Activated T-helper 17 cell treated with anti-CD3 and anti-CD28 coated beads, Interleukin-2, amount 50 U/mL, for 72 hours (primary cell): ENCODE results near the gene SMPD3. TPM values are rescaled to one million over a fixed set of nuclear protein-coding genes. Genes with fewer than 3 reads are reported as not detected.
"Not testable (repeated sequence)": the region's sequence is repeated elsewhere in the genome, so short reads cannot be mapped to it uniquely, and the experiment has no call there.

Experiments
- ATAC-seq: fragments of 150-1000 bp; cut with Tn5 transposase; replicated peaks from 2 replicates; pipeline ENCODE4 v1.10.0; 2021; ENCODE audit warnings: mild to moderate bottlenecking, moderate library complexity
- H3K27ac Mint-ChIP-seq: one replicate; pipeline ENCODE4 v1.8.0; 2022; ENCODE audit warnings: mixed read lengths
- H3K27me3 Mint-ChIP-seq: one replicate; pipeline ENCODE4 v1.8.0; 2022; ENCODE audit warnings: mixed read lengths
- H3K36me3 Mint-ChIP-seq: one replicate; pipeline ENCODE4 v1.8.0; 2022; ENCODE audit warnings: low read depth, mild to moderate bottlenecking, mixed read lengths
- H3K4me1 Mint-ChIP-seq: one replicate; pipeline ENCODE4 v1.8.0; 2022; ENCODE audit warnings: mixed read lengths
- H3K4me3 Mint-ChIP-seq: one replicate; pipeline ENCODE4 v1.8.0; 2022; ENCODE audit warnings: mild to moderate bottlenecking, mixed read lengths
- H3K9me3 Mint-ChIP-seq: one replicate; pipeline ENCODE4 v1.8.0; 2022; ENCODE audit warnings: mixed read lengths
- total RNA-seq, 2 donors: library from RNA; stranded (reverse); gene quantifications; one replicate each; pipeline ENCODE4 v1.2.3, GENCODE V29; 2022

SMPD3 gene
- total RNA-seq, result under 1 TPM; 0.19 to 0.45 TPM

DNA sequence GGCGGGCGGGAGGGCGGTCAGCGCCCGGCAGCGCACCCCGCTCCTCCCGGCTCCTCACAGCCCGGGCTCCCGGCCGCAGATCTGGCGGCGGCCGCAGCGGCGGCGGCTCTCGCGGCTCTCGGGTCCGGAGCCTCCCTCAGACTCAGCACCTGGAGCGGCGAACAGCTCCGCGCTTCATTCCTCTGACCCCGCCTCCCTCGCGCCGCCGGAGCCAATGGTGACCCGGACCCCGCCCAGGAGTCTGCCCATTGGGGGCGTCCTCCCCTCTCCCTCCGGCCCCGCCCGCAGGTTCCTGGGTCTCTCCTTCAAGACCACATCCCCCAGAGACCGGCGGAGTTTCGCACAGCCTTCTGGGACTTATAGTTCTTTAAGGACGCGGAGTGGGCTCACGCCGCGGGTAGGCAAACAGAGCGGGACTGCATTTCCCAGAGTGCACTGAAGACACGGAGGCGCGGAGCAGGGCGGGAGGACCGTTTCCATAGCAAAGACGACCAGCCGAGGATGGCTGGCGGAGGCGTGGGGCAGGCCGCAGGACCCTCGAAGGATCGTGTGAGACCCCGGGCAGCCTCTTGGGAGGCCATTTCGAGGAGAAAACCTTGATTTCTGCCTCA is at the start of gene SMPD3:
SMPD3 (minus strand) TSS at position 149 of the 611 bp plus-strand sequence. CDS start 76,327 bp downstream, outside the sequence.
- H3K27me3 Mint-ChIP-seq, result peaks cover 16% of the 10 kb centered on the region
- ATAC-seq, result peak; percentile 96
- H3K9me3 Mint-ChIP-seq, result no peaks in the 10 kb centered on the region
- H3K4me1 Mint-ChIP-seq, result peaks cover 17% of the 10 kb centered on the region
- peak within 1 kb of the TSS; percentile 44 for H3K27ac Mint-ChIP-seq
- H3K36me3 Mint-ChIP-seq, result no peaks in the 10 kb centered on the region
- H3K4me3 Mint-ChIP-seq, result peak within 1 kb of the TSS; percentile 83

DNA sequence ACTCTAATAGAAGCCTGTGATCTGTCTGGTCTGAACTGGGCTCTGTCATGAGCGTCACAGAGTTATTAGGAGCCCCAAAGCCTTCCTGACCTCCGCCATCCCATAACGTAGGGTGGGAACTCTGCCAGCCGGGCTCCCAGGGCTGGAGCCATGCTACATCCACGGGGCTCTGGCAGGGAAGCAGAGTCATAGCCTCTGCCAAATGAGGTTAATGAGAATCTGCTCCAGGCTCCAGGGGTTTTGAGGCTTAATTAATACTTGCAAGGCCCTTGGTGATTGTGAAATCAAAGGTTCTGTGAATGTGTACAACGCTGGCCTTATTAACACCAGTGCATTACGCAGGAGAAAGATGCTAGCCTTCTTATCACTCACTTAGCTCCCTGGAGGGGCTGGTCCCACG is 48.4 kb upstream of the SMPD3 start:
- no peaks in the 10 kb centered on the region for H3K4me1 Mint-ChIP-seq
- no peak for ATAC-seq
- H3K36me3 Mint-ChIP-seq, result no peaks in the 10 kb centered on the region
- H3K4me3 Mint-ChIP-seq, result no peak overlapping the region
- no peak overlapping the region for H3K27ac Mint-ChIP-seq
- H3K9me3 Mint-ChIP-seq, result no peaks in the 10 kb centered on the region
- no peaks in the 10 kb centered on the region for H3K27me3 Mint-ChIP-seq

DNA sequence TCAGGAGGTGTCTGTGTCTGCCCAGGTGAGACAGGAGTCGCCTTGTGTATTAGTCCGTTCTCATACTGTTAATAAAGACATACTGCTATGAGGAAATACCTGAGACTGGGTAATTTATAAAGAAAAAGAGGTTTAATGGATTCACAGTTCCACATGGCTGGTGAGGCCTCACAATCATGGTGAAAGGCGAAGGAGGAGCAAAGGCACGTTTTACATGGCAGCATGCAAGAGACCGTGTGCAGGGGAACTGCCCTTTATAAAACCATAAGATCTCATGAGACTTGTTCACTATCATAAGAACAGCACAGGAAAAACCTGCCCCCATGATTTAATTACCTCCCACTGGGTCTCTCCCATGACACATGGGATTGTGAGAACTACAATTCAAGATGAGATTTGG is 46.0 kb upstream of the SMPD3 start:
- not testable (repeated sequence) for ATAC-seq, H3K9me3 Mint-ChIP-seq, H3K27me3 Mint-ChIP-seq, H3K4me3 Mint-ChIP-seq, H3K27ac Mint-ChIP-seq, H3K4me1 Mint-ChIP-seq, H3K36me3 Mint-ChIP-seq

DNA sequence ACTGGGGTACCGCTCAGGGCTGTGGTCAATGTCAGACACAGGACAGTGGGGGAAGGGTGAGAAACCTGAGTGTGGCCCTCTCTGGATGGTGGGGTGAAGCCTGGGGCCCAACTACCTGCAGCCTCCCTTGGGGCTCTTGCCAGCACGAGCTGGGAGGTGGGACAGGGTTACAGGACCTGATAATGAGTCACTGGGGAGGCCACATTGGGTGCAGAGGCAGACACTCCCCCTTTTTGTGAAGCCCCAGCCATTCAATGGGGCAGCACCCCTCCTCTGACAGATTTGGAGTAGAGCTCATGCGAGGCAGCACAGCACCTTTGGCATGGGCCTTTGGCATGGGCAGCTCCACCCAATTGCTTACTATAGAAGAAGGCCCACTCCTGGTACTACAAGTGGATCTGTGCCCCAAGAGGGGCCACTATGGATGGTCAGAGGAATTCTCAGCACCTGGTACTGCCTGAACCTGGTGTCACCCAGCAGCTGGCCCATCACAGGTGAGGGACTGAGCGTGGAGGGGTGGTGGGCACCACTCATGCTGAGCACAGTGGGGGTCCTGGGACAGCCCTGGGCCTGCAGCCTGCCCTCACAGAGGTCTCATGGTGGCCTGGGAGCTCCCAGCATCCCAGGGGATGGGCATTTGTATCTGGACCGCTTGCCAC is 45.2 kb upstream of the SMPD3 start:
- H3K27ac Mint-ChIP-seq, result no peak overlapping the region
- no peaks in the 10 kb centered on the region for H3K4me1 Mint-ChIP-seq
- H3K27me3 Mint-ChIP-seq, result no peaks in the 10 kb centered on the region

DNA sequence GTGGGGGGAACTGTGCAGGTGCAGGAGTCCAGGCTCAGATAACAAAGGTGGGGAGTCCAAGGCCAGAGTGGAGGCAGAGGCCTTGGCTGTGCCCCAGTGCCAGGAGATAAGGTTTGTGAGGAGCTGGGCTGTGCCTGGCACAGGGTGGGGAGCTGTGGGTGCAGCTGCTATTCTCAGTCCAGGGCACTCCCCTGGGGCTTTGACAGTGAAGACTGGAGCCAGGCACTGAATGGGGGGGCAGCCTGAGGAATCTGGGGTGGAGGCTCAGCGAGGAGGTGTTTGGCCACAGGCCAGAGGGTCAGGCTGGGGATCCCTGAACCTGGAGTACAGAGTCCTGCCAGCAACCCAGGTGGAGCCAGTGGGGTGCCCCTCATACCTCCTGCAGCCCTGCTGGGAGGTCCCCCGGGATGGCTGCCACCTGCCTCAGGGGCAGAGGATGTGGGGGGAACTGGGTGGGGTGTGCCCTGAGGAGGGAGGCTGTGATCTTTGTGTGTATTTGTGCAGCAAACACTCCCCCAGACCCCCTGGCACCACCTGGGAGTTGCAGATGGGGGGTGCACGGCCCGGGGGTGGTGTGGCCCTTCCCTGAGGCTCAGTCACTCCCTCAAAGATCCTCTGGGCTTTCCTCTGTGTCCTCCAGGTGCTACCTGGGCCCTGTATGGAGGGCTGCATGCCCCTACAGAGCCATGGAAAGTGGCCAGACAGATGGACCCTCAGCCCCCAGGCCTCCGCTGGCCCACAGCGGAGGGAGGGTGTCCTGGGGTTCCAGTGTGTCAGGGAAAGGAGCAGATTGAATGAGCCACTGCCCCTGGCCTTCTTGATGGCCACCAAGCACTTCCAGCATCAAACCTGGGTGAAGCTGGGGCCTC is 44.5 kb upstream of the SMPD3 start:
- Mint-ChIP-seq H3K9me3 (no peaks in the 10 kb centered on the region), H3K4me1 (no peaks in the 10 kb centered on the region), H3K36me3 (no peaks in the 10 kb centered on the region), H3K27ac (no peak overlapping the region), H3K27me3 (no peaks in the 10 kb centered on the region), H3K4me3 (no peak overlapping the region)
- no peak for ATAC-seq

More for the DNA sequence above, 45.2 kb upstream of the SMPD3 start:
- Mint-ChIP-seq H3K9me3 (no peaks in the 10 kb centered on the region), H3K36me3 (no peaks in the 10 kb centered on the region), H3K4me3 (no peak overlapping the region)
- ATAC-seq, result no peak

DNA sequence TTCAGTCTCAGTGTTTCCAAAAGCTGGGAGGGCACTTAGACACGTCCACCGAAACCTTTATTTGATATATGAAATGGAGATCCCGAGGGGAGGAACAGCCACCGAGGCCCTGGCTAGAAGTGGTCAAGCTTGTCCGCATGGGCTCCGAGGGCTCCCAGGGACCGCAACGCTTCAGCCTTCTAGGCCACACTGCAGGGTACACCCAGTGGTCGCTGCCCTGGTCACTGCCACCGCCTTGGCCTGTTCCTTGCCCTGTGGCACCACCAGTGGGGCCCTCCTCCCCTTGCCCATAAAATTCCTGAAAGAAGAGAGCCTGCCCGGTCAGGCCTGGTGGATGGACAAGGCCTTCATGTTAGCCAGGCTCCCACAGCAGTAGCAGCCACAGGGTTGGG is 43.8 kb upstream of the SMPD3 start:
- H3K27ac Mint-ChIP-seq, result no peak overlapping the region
- H3K9me3 Mint-ChIP-seq, result no peaks in the 10 kb centered on the region
- H3K4me1 Mint-ChIP-seq, result no peaks in the 10 kb centered on the region
- H3K27me3 Mint-ChIP-seq, result no peaks in the 10 kb centered on the region
- no peak overlapping the region for H3K4me3 Mint-ChIP-seq
- no peak for ATAC-seq
- H3K36me3 Mint-ChIP-seq, result no peaks in the 10 kb centered on the region

DNA sequence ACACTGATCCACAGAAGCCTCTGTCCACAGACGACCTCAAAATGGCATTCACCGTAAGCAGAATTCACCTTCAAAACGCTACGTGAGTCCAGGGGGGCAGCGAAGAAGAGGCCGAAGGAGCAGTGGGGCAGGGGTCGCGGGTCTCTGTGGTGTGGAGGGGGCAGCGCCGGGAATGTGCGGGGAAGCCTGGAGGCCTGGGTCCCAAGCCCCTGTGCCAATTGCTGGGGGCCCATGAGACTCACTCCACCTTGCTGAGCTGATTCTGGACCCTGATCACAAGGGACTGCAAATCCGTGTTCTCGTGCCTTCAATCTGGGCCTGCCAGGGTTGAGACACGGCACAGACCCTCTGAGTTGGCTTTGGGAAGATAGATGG is 43.3 kb upstream of the SMPD3 start:
- H3K36me3 Mint-ChIP-seq, result no peaks in the 10 kb centered on the region
- no peak overlapping the region for H3K27ac Mint-ChIP-seq
- ATAC-seq, result no peak

DNA sequence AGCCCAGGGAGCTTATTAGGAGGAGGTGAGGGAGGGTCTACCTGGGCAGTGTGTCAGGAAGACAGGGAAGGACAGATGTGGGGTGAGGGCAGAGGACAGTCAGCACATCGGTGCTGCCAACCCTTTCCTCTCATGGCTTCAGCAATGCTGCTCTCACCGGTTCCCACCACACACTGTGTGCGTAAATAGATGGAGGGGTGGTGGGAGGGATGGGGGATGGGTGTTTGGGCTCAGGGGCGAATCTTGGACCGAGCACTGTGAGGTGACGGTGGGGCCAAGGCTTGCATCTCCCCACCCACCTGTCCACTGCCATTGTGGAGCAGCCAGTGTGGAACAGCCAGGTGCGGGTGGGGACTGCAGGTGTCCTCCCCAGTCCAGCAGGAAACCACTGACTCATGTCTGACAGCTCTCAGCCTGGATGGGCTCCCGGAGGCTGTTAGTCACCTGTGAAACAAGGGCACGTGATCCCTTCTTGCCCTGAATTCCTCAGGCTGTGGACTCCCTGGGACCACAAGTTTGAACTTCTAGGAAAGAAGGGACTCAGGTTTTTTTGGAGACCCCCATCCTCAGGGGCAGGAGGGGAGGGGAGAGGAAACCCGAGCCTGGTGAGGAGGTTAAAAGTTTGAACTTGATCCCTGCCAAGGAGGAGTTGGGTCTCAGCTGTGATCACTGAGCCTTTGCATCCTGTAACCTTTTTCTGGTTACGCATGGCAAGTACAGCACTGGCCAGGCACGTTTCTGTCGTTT is 42.7 kb upstream of the SMPD3 start:
- H3K36me3 Mint-ChIP-seq, result no peaks in the 10 kb centered on the region
- no peaks in the 10 kb centered on the region for H3K27me3 Mint-ChIP-seq
- H3K4me3 Mint-ChIP-seq, result no peak overlapping the region
- no peaks in the 10 kb centered on the region for H3K4me1 Mint-ChIP-seq
- no peak overlapping the region for H3K27ac Mint-ChIP-seq
- ATAC-seq, result no peak
- H3K9me3 Mint-ChIP-seq, result no peaks in the 10 kb centered on the region

More for the DNA sequence above, 43.3 kb upstream of the SMPD3 start:
- H3K4me3 Mint-ChIP-seq, result no peak overlapping the region
- H3K27me3 Mint-ChIP-seq, result no peaks in the 10 kb centered on the region
- no peaks in the 10 kb centered on the region for H3K4me1 Mint-ChIP-seq
- no peaks in the 10 kb centered on the region for H3K9me3 Mint-ChIP-seq

DNA sequence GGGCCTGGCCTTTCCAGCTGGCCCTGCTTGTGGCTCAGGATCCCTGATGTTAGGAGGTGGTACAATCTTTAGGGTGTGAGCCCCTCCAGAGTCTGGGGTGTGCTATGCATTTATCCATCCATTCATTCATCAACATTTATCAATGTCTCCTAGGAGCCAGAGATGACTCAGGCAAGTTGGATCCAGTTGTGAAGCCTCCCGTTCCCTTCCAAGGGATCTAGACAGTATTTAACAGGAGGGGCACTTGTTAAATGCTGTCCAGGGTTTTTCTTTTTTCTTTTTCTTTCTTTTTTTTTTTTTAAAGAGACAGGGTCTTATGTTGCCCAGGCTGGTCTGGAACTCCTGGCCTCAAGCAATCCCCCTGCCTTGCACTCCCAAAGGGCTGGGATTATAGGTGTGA is 42.0 kb upstream of the SMPD3 start:
- H3K9me3 Mint-ChIP-seq, result no peaks in the 10 kb centered on the region
- no peaks in the 10 kb centered on the region for H3K4me1 Mint-ChIP-seq
- ATAC-seq, result no peak
- no peak overlapping the region for H3K27ac Mint-ChIP-seq
- no peaks in the 10 kb centered on the region for H3K27me3 Mint-ChIP-seq
- no peak overlapping the region for H3K4me3 Mint-ChIP-seq
- H3K36me3 Mint-ChIP-seq, result no peaks in the 10 kb centered on the region

DNA sequence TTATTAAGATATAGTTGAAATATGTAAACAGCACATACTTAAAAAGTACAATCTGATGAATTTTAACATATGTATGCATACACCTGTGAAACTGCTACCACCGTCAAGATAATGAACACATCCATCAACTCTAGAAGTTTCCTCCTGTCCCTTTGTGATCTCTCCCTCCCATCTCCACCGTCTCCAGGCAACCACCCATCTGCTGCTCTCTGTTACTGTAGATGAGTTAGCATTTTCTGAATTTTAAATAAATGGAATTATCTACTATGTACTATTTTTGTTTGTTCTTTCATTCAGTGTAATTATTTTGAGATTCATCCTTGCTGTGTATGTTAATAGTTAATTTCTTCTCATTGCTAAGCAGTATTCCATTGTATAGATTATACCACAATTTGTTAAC is 40.2 kb upstream of the SMPD3 start:
- Mint-ChIP-seq H3K4me1 (no peaks in the 10 kb centered on the region), H3K27me3 (no peaks in the 10 kb centered on the region), H3K4me3 (no peak overlapping the region), H3K36me3 (no peaks in the 10 kb centered on the region), H3K9me3 (no peaks in the 10 kb centered on the region), H3K27ac (no peak overlapping the region)
- no peak for ATAC-seq

DNA sequence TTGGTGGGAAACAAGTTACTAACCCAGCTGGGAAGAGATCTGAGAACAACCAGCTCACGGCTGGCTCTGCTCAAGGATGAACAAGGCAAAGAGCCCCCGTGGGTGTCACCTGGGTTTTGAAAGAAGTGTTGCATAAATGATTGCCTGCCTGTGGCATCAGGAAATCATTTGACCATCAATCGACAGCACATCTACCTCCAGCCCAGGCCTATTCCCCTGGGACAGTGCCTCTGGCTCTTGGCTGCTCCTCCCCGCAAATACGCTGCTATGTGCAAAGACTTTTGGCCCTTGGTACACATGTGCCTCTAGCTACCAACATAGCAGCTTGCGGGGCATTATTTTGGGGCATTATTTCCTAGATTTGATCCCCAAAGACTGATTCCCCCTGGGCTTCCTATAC is 39.4 kb upstream of the SMPD3 start:
- Mint-ChIP-seq H3K4me3 (no peak overlapping the region), H3K27me3 (no peaks in the 10 kb centered on the region), H3K36me3 (no peaks in the 10 kb centered on the region), H3K9me3 (no peaks in the 10 kb centered on the region), H3K27ac (no peak overlapping the region), H3K4me1 (no peaks in the 10 kb centered on the region)
- no peak for ATAC-seq

DNA sequence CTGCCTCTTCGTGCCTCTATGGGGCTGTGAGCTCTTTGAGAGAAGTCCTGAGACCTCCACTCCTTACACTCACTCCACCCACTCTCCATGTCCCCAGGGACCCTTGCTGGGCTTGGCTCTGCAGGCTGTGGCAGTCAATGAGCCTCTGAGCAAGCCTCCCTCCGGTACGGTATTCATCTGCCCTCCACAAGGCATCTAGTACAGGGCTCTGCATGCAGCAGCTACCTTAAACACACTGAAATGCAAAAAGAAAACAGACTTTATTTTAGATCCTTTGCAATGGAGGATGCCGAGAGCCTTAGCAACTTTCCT is 38.9 kb upstream of the SMPD3 start:
- Mint-ChIP-seq H3K36me3 (no peaks in the 10 kb centered on the region), H3K4me1 (no peaks in the 10 kb centered on the region), H3K27me3 (no peaks in the 10 kb centered on the region), H3K9me3 (no peaks in the 10 kb centered on the region), H3K4me3 (no peak overlapping the region), H3K27ac (peak overlapping the region; percentile 67)
- ATAC-seq, result no peak

DNA sequence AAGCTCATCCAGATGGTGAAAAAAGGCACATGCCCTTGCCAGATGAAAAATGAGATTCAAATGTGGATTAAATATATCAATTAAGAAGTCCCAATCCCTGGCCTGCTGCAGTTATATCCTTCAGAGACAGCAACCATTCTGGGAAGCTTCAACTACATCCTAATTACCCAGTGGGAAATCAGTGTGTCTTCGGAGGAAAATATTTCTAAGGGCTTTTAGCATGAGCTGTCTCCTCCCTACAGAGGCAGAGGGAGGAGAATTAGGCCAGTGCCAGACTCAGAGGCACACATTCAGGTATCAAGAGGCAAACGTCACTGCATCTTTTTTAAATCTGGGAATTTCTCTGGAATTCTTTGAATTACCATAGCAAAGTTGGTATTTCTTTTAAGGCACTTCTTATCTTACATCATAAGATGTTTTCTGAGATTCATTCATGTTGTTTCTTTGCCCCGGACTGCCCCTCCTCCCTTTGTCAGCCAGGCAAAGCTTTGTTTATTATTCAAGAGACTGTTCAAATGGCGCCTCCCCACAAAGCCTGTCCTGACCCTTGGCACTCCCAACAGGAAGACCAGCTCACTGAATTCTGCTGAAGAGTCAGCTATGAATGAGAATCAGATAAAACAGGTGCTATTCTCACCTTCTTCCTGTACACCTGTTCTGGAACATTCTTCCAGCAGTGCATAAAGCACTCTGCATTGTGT is 38.3 kb upstream of the SMPD3 start:
- no peak for ATAC-seq
- Mint-ChIP-seq H3K36me3 (no peaks in the 10 kb centered on the region), H3K27ac (peak overlapping the region; percentile 67), H3K27me3 (no peaks in the 10 kb centered on the region), H3K9me3 (no peaks in the 10 kb centered on the region), H3K4me3 (no peak overlapping the region), H3K4me1 (no peaks in the 10 kb centered on the region)

DNA sequence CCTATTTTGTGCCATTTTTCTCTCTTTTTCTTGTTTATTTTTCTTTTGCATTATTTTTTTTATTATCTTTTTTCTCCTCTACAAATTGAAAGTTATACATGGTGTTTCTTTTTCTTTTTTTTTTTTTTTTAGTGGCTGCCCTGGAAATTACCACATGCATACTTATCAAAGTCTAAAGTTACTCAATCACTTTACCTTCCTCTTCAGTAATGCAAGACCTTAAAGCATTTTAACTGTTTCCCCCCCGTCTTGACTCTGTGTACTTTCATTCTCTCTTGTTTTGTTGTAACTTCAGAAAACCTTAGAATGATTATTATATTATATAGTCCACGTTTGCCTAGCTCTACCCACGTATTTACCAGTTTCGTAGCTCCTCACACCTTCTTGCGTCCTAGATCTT is 33.3 kb upstream of the SMPD3 start:
- Mint-ChIP-seq H3K4me3 (no peak overlapping the region), H3K27ac (no peak overlapping the region), H3K27me3 (no peaks in the 10 kb centered on the region)

More for the DNA sequence above, 33.3 kb upstream of the SMPD3 start:
- H3K9me3 Mint-ChIP-seq, result no peaks in the 10 kb centered on the region
- H3K4me1 Mint-ChIP-seq, result no peaks in the 10 kb centered on the region
- ATAC-seq, result no peak
- H3K36me3 Mint-ChIP-seq, result no peaks in the 10 kb centered on the region
